HEK293T (cell line): Measurements from ENCODE around the gene TOE1.

ENCODE experiments used
- CTCF ChIA-PET: fragments of 350-600 bp; formaldehyde crosslinking; extraction: SDS; loops from one replicate; lab custom pipeline; 2021; ENCODE audit warnings: antibody characterized with exemption, inconsistent platforms; lab: Yijun Ruan, JAX
- POLR2A ChIA-PET: fragments of 350-600 bp; formaldehyde crosslinking; extraction: SDS; loops from one replicate; lab custom pipeline; 2020; ENCODE audit warnings: antibody characterized with exemption, inconsistent platforms; lab: Yijun Ruan, JAX
- DNase-seq: peaks from one replicate; pipeline ENCODE4 v3.0.0; 2012; ENCODE audit warnings: mixed read lengths; ENCODE audit errors: extremely low spot score
- ARNT ChIP-seq: fragments of 450-650 bp; IDR thresholded peaks from 2 replicates; pipeline ENCODE4 v1.6.1; 2017; ENCODE audit warnings: mild to moderate bottlenecking
- BHLHE40 ChIP-seq: fragments of 450-650 bp; IDR thresholded peaks from 2 replicates; pipeline ENCODE4 v1.6.1; 2016; ENCODE audit warnings: mild to moderate bottlenecking, moderate library complexity, borderline replicate concordance
- CTBP1 ChIP-seq: fragments of 450-650 bp; IDR thresholded peaks from 2 replicates; pipeline ENCODE4 v1.6.1; 2016; ENCODE audit warnings: borderline replicate concordance
- ELF4 ChIP-seq: fragments of 450-650 bp; IDR thresholded peaks from 2 replicates; pipeline ENCODE4 v1.6.1; 2017; ENCODE audit warnings: antibody characterized with exemption
- FOXA1 ChIP-seq: fragments of 450-650 bp; IDR thresholded peaks from 2 replicates; pipeline ENCODE4 v1.6.1; 2016; ENCODE audit warnings: mild to moderate bottlenecking
- FOXK2 ChIP-seq: fragments of 450-650 bp; IDR thresholded peaks from 2 replicates; pipeline ENCODE4 v1.6.1; 2016; ENCODE audit warnings: mild to moderate bottlenecking
- FOXM1 ChIP-seq: fragments of 450-650 bp; IDR thresholded peaks from 2 replicates; pipeline ENCODE4 v1.6.1; 2017; ENCODE audit warnings: mild to moderate bottlenecking, borderline replicate concordance
- HDGF ChIP-seq: fragments of 450-650 bp; IDR thresholded peaks from 2 replicates; pipeline ENCODE4 v1.6.1; 2017; ENCODE audit warnings: antibody characterized with exemption, borderline replicate concordance
- L3MBTL2 ChIP-seq: fragments of 450-650 bp; conservative IDR thresholded peaks from 2 replicates; pipeline ENCODE4 v1.6.1; 2016; ENCODE audit warnings: mild to moderate bottlenecking
- LEF1 ChIP-seq: fragments of 450-650 bp; IDR thresholded peaks from 2 replicates; pipeline ENCODE4 v1.6.1; 2017; ENCODE audit warnings: mild to moderate bottlenecking, borderline replicate concordance
- NFRKB ChIP-seq: fragments of 450-650 bp; IDR thresholded peaks from 2 replicates; pipeline ENCODE4 v1.6.1; 2016; ENCODE audit warnings: mild to moderate bottlenecking, moderate library complexity
- SP1 ChIP-seq: fragments of 450-650 bp; IDR thresholded peaks from 2 replicates; pipeline ENCODE4 v1.6.1; 2017
- SUZ12 ChIP-seq: fragments of 450-650 bp; IDR thresholded peaks from 2 replicates; pipeline ENCODE4 v1.6.1; 2016; ENCODE audit warnings: mild to moderate bottlenecking
- TARDBP ChIP-seq: fragments of 450-650 bp; IDR thresholded peaks from 2 replicates; pipeline ENCODE4 v1.6.1; 2016
- ZNF384 ChIP-seq: fragments of 450-650 bp; IDR thresholded peaks from 2 replicates; pipeline ENCODE4 v1.6.1; 2016
- TF ChIP-seq, protein P1 (sequence below): fragments of 450-650 bp; IDR thresholded peaks from 2 replicates; pipeline ENCODE4 v1.6.1; 2016

The TOE1 gene

DNA sequence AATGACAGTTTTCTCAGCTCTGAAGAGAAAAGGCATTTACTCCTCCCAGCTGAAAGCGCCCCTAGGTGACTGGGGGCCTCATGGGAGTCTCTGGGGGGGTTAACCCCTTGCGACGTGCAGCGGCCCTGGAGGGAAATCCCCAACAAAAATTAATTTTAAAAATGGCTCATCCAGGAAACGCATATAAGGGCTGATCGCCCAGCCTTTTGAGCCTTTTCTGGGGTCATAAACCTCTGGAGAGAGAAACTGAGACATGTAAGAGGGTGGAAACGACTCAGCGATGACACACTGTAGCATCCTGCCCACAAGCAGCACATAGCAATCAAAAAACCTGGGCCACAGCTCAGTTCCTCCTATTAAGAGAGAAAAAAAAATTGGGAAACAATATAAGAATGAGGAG is 33.7 kb upstream of the TOE1 start:
- TF ChIP-seq LEF1 (no peak), BHLHE40 (no peak)
- ChIA-PET POLR2A (interaction anchor here (0.5 to 6.4 kb wide), 2 partner anchors 33 to 294 kb away, joined by 3 to 90 read pairs; partner anchors contain the start of genes MUTYH and TOE1), CTCF (interaction anchor here (0.6 to 1.5 kb wide), 2 partner anchors 292 to 370 kb away, joined by 3 to 4 read pairs; no protein-coding TSS in a partner anchor)
- DNase-seq, result no peak

DNA sequence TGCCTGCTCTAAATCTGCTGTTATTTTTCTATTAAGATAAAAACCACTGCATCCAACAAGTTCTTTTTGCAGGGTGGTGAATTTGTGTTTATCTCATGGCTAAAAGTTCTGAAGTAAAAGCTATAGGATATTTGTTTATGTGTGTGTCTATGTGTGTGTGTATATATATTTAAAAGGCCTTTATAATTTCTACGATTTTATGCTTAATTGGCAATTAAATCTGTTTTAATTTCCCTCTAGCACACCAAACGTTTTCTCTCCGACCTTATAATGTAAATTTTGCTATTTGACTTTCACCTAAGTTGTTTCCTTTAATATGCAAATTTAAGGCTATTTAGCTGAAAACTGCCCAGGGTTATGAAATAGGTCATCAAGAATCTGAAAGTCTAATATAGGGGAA is 33.1 kb upstream of the TOE1 start:
- ChIA-PET CTCF (interaction anchor here (0.6 to 1.5 kb wide), 2 partner anchors 292 to 371 kb away, joined by 3 to 4 read pairs; no protein-coding TSS in a partner anchor), POLR2A (interaction anchor here (6.4 kb wide), 1 partner anchor 32 kb away, joined by 90 read pairs; the partner anchor contains the start of genes MUTYH and TOE1)
- TF ChIP-seq, protein P1, sequence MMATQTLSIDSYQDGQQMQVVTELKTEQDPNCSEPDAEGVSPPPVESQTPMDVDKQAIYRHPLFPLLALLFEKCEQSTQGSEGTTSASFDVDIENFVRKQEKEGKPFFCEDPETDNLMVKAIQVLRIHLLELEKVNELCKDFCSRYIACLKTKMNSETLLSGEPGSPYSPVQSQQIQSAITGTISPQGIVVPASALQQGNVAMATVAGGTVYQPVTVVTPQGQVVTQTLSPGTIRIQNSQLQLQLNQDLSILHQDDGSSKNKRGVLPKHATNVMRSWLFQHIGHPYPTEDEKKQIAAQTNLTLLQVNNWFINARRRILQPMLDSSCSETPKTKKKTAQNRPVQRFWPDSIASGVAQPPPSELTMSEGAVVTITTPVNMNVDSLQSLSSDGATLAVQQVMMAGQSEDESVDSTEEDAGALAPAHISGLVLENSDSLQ, result no peak
- TF ChIP-seq NFRKB, result no peak
- TF ChIP-seq HDGF, result no peak
- no peak for TF ChIP-seq FOXA1
- no peak for TF ChIP-seq ZNF384
- no peak for TF ChIP-seq FOXM1
- TF ChIP-seq TARDBP, result no peak
- TF ChIP-seq ARNT, result no peak
- TF ChIP-seq SP1, result no peak
- TF ChIP-seq ELF4, result no peak
- TF ChIP-seq LEF1, result no peak
- TF ChIP-seq FOXK2, result no peak
- no peak for TF ChIP-seq BHLHE40
- TF ChIP-seq CTBP1, result no peak
- DNase-seq, result no peak

DNA sequence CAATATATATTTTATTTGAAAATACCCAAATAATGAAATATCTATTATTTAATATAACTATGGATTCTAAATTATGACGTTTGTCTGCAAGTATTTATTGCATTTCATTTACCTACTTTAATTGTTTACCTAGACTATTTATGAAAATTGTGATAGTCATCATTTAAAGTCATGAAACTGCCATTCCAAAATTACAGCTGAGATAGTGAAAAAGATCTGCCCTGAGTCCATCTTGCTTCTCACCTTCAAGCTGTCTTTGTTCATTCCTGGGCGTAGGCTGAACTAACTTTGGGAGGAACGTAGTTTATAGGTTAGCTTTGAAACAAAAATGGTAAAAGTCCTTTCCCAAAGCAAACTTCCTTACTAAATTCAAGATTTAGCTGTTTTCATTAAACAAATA is 25.7 kb upstream of the TOE1 start:
- TF ChIP-seq, protein P1, result no peak
- TF ChIP-seq TARDBP, result no peak
- no peak for TF ChIP-seq CTBP1
- no peak for TF ChIP-seq BHLHE40
- TF ChIP-seq FOXK2, result no peak
- TF ChIP-seq FOXM1, result no peak
- no peak for TF ChIP-seq LEF1
- ChIA-PET POLR2A (interaction anchor here (0.8 kb wide), 1 partner anchor 11 kb away, joined by 5 read pairs; no protein-coding TSS in a partner anchor), CTCF (interaction anchor here (0.6 kb wide), 1 partner anchor 295 kb away, joined by 3 read pairs; no protein-coding TSS in a partner anchor)
- DNase-seq, result no peak

DNA sequence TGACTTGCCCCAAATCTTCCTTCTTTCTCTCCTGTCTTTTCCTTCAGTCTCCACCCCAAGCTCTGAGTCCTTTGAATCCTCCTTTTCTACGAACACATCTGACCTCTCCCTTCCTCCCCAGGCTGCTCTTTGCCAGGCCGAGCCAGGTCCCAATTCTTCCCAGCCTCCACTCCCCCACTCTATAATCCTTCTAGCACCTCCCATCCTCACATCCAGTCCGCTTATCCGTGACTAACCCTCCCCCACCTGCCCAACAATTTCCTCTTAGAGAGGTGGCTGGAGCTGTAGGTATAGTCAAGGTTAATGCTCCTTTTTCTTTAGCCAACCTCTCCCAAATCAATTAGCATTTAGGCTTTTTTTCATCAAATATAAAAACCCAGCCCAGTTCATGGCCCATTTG is 22.8 kb upstream of the TOE1 start:
- CTCF ChIA-PET, result no interaction called here
- POLR2A ChIA-PET, result no interaction called here
- DNase-seq, result no peak
- TF ChIP-seq, protein P1, result no peak

DNA sequence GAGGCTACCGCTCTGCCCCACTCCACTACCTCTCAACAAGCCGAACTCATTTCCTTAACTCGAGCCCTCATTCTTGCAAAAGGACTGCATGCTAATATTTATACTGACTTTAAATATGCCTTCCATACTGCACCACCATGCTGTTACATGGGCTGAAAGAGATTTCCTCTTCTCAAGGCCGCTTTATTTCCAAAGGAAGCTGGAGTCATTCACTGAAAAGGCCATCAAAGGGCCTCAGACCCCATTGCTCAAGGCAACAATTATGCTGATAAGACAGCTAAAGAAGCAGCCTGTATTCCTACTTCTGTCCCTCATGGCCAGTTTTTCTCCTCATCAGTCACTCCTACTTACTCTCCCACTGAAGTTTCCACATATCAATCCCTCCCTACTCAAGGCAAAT is 20.2 kb upstream of the TOE1 start:
- CTCF ChIA-PET, result no interaction called here
- POLR2A ChIA-PET, result interaction anchor here (3.9 kb wide), 1 partner anchor 20 kb away, joined by 27 read pairs; the partner anchor contains the start of genes MUTYH and TOE1
- TF ChIP-seq ZNF384 (no peak), HDGF (no peak), NFRKB (no peak), LEF1 (no peak), ELF4 (no peak), FOXM1 (no peak)
- no peak for DNase-seq

DNA sequence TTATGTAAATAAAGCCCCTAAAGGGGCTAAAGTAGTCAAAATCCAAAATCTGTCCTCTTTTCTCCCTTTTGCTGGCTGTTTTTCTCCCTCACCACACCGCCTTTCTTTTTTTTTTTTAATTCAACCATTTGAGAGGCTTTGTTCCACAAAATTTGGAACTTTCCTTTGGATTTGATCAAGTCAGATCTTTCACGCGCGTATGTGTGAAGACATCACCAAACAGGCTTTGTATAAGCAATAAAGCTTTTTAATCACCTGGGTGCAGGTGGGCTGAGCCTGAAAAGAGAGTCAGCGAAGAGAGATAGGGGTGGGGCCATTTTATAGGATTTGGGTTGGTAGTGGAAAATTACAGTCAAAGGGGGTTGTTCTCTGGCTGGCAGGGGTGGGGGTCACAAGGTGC is 18.5 kb upstream of the TOE1 start:
- TF ChIP-seq L3MBTL2 (no peak), SUZ12 (no peak), ZNF384 (no peak), ELF4 (no peak), CTBP1 (no peak), ARNT (no peak), HDGF (no peak), SP1 (no peak), NFRKB (no peak), FOXA1 (no peak), TARDBP (no peak)
- TF ChIP-seq, protein P1, result no peak
- POLR2A ChIA-PET, result interaction anchor here (3.9 kb wide), 1 partner anchor 19 kb away, joined by 27 read pairs; the partner anchor contains the start of genes MUTYH and TOE1
- no peak for DNase-seq
- CTCF ChIA-PET, result no interaction called here
